ENCODE measurements around the gene RIPK4.

Gene RIPK4

DNA sequence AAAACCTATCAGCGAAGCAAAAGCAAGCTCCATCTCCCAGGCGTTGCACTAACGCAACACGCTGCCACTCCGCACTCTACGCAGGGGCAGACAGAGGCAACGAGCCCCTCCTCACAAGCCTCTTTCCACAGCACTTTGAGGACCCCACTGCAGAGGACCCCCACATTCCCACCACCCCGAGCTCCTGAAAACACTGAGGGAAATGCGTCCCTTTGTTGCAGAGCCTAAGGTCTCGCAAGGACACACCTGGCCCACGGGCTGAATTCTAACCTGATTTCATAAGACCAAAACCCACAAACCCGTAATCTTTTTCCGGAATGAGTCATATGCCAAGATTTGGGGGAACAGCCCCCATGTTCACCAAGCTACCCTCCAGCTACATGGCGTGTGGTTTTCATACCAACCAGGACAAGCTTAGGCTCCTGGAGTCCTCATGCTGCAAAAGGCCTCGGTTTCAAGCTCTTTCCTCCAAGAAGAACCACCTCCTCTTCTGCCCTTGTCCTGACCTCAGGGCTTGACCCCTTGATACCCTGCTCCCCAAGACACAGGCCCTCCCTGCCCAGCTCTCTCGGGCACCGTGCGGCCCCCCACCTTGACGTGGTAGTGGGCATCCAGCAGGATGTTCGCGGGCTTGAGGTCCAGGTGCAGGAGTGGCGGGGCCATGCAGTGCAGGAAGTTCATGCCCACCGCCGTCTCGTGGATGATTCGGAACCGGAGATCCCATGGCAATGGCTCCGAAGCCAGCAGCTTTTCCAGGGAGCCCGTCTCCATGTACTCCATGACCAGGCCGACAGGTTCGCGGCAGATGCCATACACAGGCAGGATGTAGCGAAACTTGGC is 10.7 kb downstream of the RIPK4 start:
- H3K9me3 ChIP-seq (replicated peaks in 1 of 2; ENCODE audit: control insufficient read depth in 2 of 2, insufficient read depth in 1 of 2, low read depth in 1 of 2, low read length in 2 of 2), result no peaks in the 10 kb centered on the region
- no peak overlapping the region for H3K4me3 ChIP-seq (ENCODE audit: low read length in 2 of 2)
- peak overlapping the region; percentile 56 for H3K18ac ChIP-seq (ENCODE audit: low read length)
- H3K27ac ChIP-seq (replicated peaks; ENCODE audit: low read length), result no peak overlapping the region
- H3K23ac ChIP-seq (ENCODE audit: low read depth, low read length, poor library complexity), result no peak overlapping the region
- peak overlapping the region; percentile 77 for H2AK5ac ChIP-seq (ENCODE audit: low read depth, low read length)
- H2BK120ac ChIP-seq (ENCODE audit: low read depth, low read length), result no peak overlapping the region
- H2AFZ ChIP-seq (ENCODE audit: low read length), result no peak overlapping the region
- peaks cover 0 to 27% (median 6%) of the 10 kb centered on the region in 3 experiments for H3K27me3 ChIP-seq (ENCODE audit: control insufficient read depth in 3 of 3, insufficient read depth in 3 of 3, low read depth in 1 of 3, low read length in 3 of 3)
- peak overlapping the region; percentile 72 for H3K9ac ChIP-seq (ENCODE audit: low read depth, low read length, poor library complexity)
- no peaks in the 10 kb centered on the region for H3K36me3 ChIP-seq (replicated peaks in 1 of 2; ENCODE audit: control insufficient read depth in 2 of 2, insufficient read depth in 2 of 2, low read length in 2 of 2)
- H3K14ac ChIP-seq (ENCODE audit: low read length), result no peak overlapping the region
- peak overlapping the region; percentile 18 for H2BK15ac ChIP-seq (ENCODE audit: low read length)
- no peak overlapping the region for H3K4ac ChIP-seq (ENCODE audit: low read length)
- no CpG with 5 or more reads among the region's 33 CpGs for WGBS, 2 donors (ENCODE audit: extremely low coverage in 2 of 2, insufficient read length in 2 of 2, insufficient replicate concordance in 1 of 2)
- no peak for DNase-seq (ENCODE audit: low spot score)
- peaks cover 22 to 45% of the 10 kb centered on the region in 2 donors for H3K4me1 ChIP-seq (ENCODE audit: control insufficient read depth in 2 of 2, insufficient read depth in 1 of 2, low read depth in 1 of 2, low read length in 2 of 2)
- H2BK5ac ChIP-seq (ENCODE audit: low read length), result no peak overlapping the region
- H2BK12ac ChIP-seq (ENCODE audit: low read length), result peak overlapping the region; percentile 63
- H3K4me2 ChIP-seq (ENCODE audit: insufficient read depth, low read length, poor library complexity, severe bottlenecking), result no peak overlapping the region
- no peak overlapping the region for H4K8ac ChIP-seq (ENCODE audit: low read depth, low read length)
- H4K91ac ChIP-seq (ENCODE audit: low read depth, low read length, poor library complexity), result no peak overlapping the region
- H3K79me1 ChIP-seq (ENCODE audit: low read depth, low read length), result no peaks in the 10 kb centered on the region

DNA sequence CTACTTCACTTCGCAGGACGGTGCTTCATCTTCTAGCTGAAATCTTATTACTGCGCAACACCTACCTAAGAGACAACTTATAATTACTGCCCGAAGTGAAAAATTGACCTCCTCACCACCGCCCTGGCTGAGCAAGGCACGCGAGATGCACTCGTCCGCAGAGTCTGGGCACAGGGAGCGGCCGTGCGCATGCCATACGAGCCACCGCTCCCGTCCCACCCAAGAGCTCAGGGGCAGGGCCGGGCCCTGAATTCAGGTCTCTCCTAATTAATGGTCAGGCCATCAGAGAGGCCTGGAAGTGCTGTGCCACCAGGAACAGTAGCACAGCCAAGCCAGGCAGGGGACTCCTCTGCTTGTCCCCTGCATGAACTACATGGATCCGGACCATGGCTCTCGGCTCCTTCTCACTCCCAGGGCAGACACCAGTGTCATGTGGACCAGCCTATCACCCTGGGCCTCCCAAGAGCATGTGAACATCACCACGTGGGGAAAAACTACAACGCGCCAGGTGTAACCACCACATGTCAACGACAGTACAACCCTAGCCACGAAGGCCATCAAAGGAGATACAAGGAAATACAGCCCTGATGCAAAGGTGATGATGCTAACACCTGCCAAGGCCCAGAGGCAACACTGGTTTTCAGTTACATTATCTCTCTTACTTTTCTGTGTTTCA is 11.5 kb downstream of the RIPK4 start:
- Histone ChIP-seq H2BK15ac (ENCODE audit: low read length) (peak overlapping the region; percentile 43), H3K4me2 (ENCODE audit: insufficient read depth, low read length, poor library complexity, severe bottlenecking) (no peak overlapping the region), H2BK120ac (ENCODE audit: low read depth, low read length) (no peak overlapping the region), H3K18ac (ENCODE audit: low read length) (peak overlapping the region; percentile 53), H3K4me1 (ENCODE audit: control insufficient read depth in 2 of 2, insufficient read depth in 1 of 2, low read depth in 1 of 2, low read length in 2 of 2) (peaks cover 20 to 42% of the 10 kb centered on the region in 2 donors), H3K4me3 (ENCODE audit: low read length in 2 of 2) (peak overlapping the region in 1 of 2 donors; percentile 7), H2BK5ac (ENCODE audit: low read length) (no peak overlapping the region), H3K9ac (ENCODE audit: low read depth, low read length, poor library complexity) (no peak overlapping the region), H3K4ac (ENCODE audit: low read length) (no peak overlapping the region), H3K27ac (replicated peaks; ENCODE audit: low read length) (no peak overlapping the region), H3K9me3 (replicated peaks in 1 of 2; ENCODE audit: control insufficient read depth in 2 of 2, insufficient read depth in 1 of 2, low read depth in 1 of 2, low read length in 2 of 2) (no peaks in the 10 kb centered on the region), H3K23ac (ENCODE audit: low read depth, low read length, poor library complexity) (no peak overlapping the region), H4K8ac (ENCODE audit: low read depth, low read length) (no peak overlapping the region), H2AK5ac (ENCODE audit: low read depth, low read length) (peak overlapping the region; percentile 77), H3K27me3 (ENCODE audit: control insufficient read depth in 3 of 3, insufficient read depth in 3 of 3, low read depth in 1 of 3, low read length in 3 of 3) (peaks cover 0 to 22% (median 4%) of the 10 kb centered on the region in 3 experiments), H3K79me1 (ENCODE audit: low read depth, low read length) (no peaks in the 10 kb centered on the region), H4K91ac (ENCODE audit: low read depth, low read length, poor library complexity) (no peak overlapping the region), H3K36me3 (replicated peaks in 1 of 2; ENCODE audit: control insufficient read depth in 2 of 2, insufficient read depth in 2 of 2, low read length in 2 of 2) (no peaks in the 10 kb centered on the region), H2BK12ac (ENCODE audit: low read length) (no peak overlapping the region), H2AFZ (ENCODE audit: low read length) (no peak overlapping the region), H3K14ac (ENCODE audit: low read length) (no peak overlapping the region)
- WGBS, 2 donors (ENCODE audit: extremely low coverage in 2 of 2, insufficient read length in 2 of 2, insufficient replicate concordance in 1 of 2), result no CpG with 5 or more reads among the region's 23 CpGs
- no peak for DNase-seq (ENCODE audit: low spot score)

DNA sequence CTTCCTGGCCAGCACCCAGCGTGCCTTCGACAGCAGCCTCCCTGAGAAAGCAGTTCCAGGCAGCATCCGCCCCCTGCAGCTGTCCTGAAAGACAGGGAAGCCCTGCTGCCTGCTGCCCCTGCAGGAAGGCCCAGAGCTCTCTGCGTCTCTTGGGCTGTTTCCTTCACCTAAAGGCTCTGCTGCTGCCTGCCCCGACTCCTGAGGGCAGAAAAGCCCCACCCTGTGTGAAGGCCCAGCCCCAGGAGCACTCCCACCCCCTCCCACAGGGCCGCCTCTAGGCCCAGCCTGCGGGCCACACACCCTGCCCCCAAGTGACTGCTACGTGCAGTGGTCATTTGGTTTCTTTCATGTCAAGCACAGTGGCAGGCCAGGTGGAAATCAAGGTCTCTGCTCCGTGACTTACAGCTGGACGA is 12.4 kb downstream of the RIPK4 start:
- Histone ChIP-seq H3K4me2 (ENCODE audit: insufficient read depth, low read length, poor library complexity, severe bottlenecking) (no peak overlapping the region), H3K79me1 (ENCODE audit: low read depth, low read length) (no peaks in the 10 kb centered on the region), H3K9me3 (replicated peaks in 1 of 2; ENCODE audit: control insufficient read depth in 2 of 2, insufficient read depth in 1 of 2, low read depth in 1 of 2, low read length in 2 of 2) (no peaks in the 10 kb centered on the region), H2AFZ (ENCODE audit: low read length) (peak overlapping the region; percentile 53), H3K27me3 (ENCODE audit: control insufficient read depth in 3 of 3, insufficient read depth in 3 of 3, low read depth in 1 of 3, low read length in 3 of 3) (peaks cover 0 to 19% (median 0%) of the 10 kb centered on the region in 3 experiments), H2BK15ac (ENCODE audit: low read length) (peak overlapping the region; percentile 45), H3K36me3 (replicated peaks in 1 of 2; ENCODE audit: control insufficient read depth in 2 of 2, insufficient read depth in 2 of 2, low read length in 2 of 2) (no peaks in the 10 kb centered on the region), H3K4me1 (ENCODE audit: control insufficient read depth in 2 of 2, insufficient read depth in 1 of 2, low read depth in 1 of 2, low read length in 2 of 2) (peaks cover 22 to 48% of the 10 kb centered on the region in 2 donors), H2BK120ac (ENCODE audit: low read depth, low read length) (no peak overlapping the region), H4K8ac (ENCODE audit: low read depth, low read length) (no peak overlapping the region), H4K91ac (ENCODE audit: low read depth, low read length, poor library complexity) (no peak overlapping the region), H3K4ac (ENCODE audit: low read length) (no peak overlapping the region), H2BK5ac (ENCODE audit: low read length) (no peak overlapping the region), H3K23ac (ENCODE audit: low read depth, low read length, poor library complexity) (peak overlapping the region; percentile 29), H3K4me3 (ENCODE audit: low read length in 2 of 2) (no peak overlapping the region), H3K27ac (replicated peaks; ENCODE audit: low read length) (no peak overlapping the region), H3K18ac (ENCODE audit: low read length) (peak overlapping the region; percentile 65), H3K14ac (ENCODE audit: low read length) (no peak overlapping the region), H2AK5ac (ENCODE audit: low read depth, low read length) (peak overlapping the region; percentile 40), H2BK12ac (ENCODE audit: low read length) (no peak overlapping the region), H3K9ac (ENCODE audit: low read depth, low read length, poor library complexity) (peak overlapping the region; percentile 47)
- no CpG with 5 or more reads among the region's 10 CpGs for WGBS, 2 donors (ENCODE audit: extremely low coverage in 2 of 2, insufficient read length in 2 of 2, insufficient replicate concordance in 1 of 2)
- no peak for DNase-seq (ENCODE audit: low spot score)
